ENCODE data around the gene STAG2.
A peak's percentile ranks its signal among the peaks of the same experiment; 100 is the strongest.
"Not testable (repeated sequence)": the region's sequence is repeated elsewhere in the genome, so short reads cannot be mapped to it uniquely, and the experiment has no call there.

Gene STAG2

GRCh38 chrX:123961268-123962005, at the start of gene STAG2:
STAG2 (plus strand) TSS chrX:123961706; CDS start chrX:124022628, 60,922 bp downstream.
- DNase-seq: peak; percentile 57

GRCh38 chrX:123917069-123917468, 44.4 kb upstream of the STAG2 start:
- no peak for DNase-seq

GRCh38 chrX:123918106-123918721, 43.3 kb upstream of the STAG2 start:
- DNase-seq: no peak

GRCh38 chrX:123920105-123920785, 41.3 kb upstream of the STAG2 start:
- no peak for DNase-seq

- DNase-seq: no peak
These were observed 38.3 kb upstream of the STAG2 start for GRCh38 chrX:123923211-123923610.

- no peak for DNase-seq
These were observed 37.3 kb upstream of the STAG2 start for GRCh38 chrX:123924186-123924585.

- DNase-seq: no peak
These were observed 33.7 kb upstream of the STAG2 start for GRCh38 chrX:123927845-123928244.

GRCh38 chrX:123932055-123932454, 29.5 kb upstream of the STAG2 start:
- not testable (repeated sequence) for DNase-seq

- no peak for DNase-seq
These were observed 18.4 kb upstream of the STAG2 start for GRCh38 chrX:123943074-123943473.

GRCh38 chrX:123943488-123943887, 18.0 kb upstream of the STAG2 start:
- DNase-seq: no peak

- no peak for DNase-seq
These were observed 11.7 kb upstream of the STAG2 start for GRCh38 chrX:123949846-123950245.

GRCh38 chrX:123959281-123960063, 2.0 kb upstream of the STAG2 start:
- peak; percentile 9 for DNase-seq

GRCh38 chrX:123960956-123961267, 594 bp upstream of the STAG2 start:
- DNase-seq: no peak

- DNase-seq: no peak
These were observed 531 bp downstream of the STAG2 start for GRCh38 chrX:123962006-123962467.

GRCh38 chrX:123962794-123963373, 1.4 kb downstream of the STAG2 start:
- peak; percentile 70 for DNase-seq

GRCh38 chrX:123964156-123964834, 2.8 kb downstream of the STAG2 start:
- no peak for DNase-seq

- no peak for DNase-seq
These were observed 4.2 kb downstream of the STAG2 start for GRCh38 chrX:123965712-123966111.

- no peak for DNase-seq
These were observed 6.0 kb downstream of the STAG2 start for GRCh38 chrX:123967497-123967896.

GRCh38 chrX:123968383-123969050, 7.0 kb downstream of the STAG2 start:
- no peak for DNase-seq

GRCh38 chrX:123971982-123972381, 10.5 kb downstream of the STAG2 start:
- DNase-seq: no peak

GRCh38 chrX:123973921-123974320, 12.4 kb downstream of the STAG2 start:
- DNase-seq: no peak

GRCh38 chrX:123975180-123975579, 13.7 kb downstream of the STAG2 start:
- DNase-seq: no peak

All from NK-92 treated with Interleukin-12 subunit alpha and Interleukin-12 subunit beta, amount 100 ng/mL, for 24 hours (cell line).